ENCODE data around the gene MYO16.

GRCh38 chr13:109088624-109088917, 459.2 kb downstream of the MYO16 start:
- TF ChIP-seq ZNF274 (IDR thresholded peaks at IDR 0.05; ENCODE audit: low read depth, low read length) (no peak), SUZ12 (IDR thresholded peaks at IDR 0.05; ENCODE audit: extremely low read depth, insufficient read depth, insufficient read length) (no peak), YY1 (IDR thresholded peaks at IDR 0.05; ENCODE audit: insufficient read depth, insufficient read length) (no peak)
